Fibroblast of pulmonary artery (primary cell): ENCODE data around the gene ASMTL.

Source experiments
- DNase-seq: peaks from one replicate; pipeline ENCODE4 v3.0.0-alpha.2; 2010; ENCODE audit warnings: low read depth
- H3K4me3 ChIP-seq: replicated peaks from 2 replicates; pipeline ENCODE4 v1.5.1; 2011; ENCODE audit warnings: low read depth, mild to moderate bottlenecking, control low read depth, low read length, moderate library complexity
- CTCF ChIP-seq: IDR thresholded peaks from 2 replicates; pipeline ENCODE4 v1.5.1; 2011; ENCODE audit warnings: mild to moderate bottlenecking, control low read depth, low read length, inconsistent platforms; ENCODE audit errors: missing control alignments

Gene ASMTL

GRCh38 chrX:1354036-1355019 lies 98.4 kb downstream of the ASMTL start:
- TF ChIP-seq CTCF: no peak
- no peak overlapping the region for H3K4me3 ChIP-seq
- no peak for DNase-seq
